Esophagus muscularis mucosa (tissue), 4 donors: Measurements from ENCODE around the gene PEA15. TPM values are rescaled to one million over a fixed set of nuclear protein-coding genes. Genes with fewer than 3 reads are reported as not detected.

Source experiments
- DNase-seq: peaks from one replicate; pipeline ENCODE4 v3.0.0-alpha.2; 2017; ENCODE audit errors: extremely low spot score
- H3K27ac ChIP-seq, 4 donors: fragments of 200-600 bp; sonication (generic); replicated peaks in 1 of 4; 1 replicate in 3 of 4; 2 replicates in 1 of 4; pipeline ENCODE4 v1.5.1; 2016 to 2019; ENCODE audit warnings: mild to moderate bottlenecking in 1 of 4
- H3K27me3 ChIP-seq, 4 donors: fragments of 200-600 bp; sonication (generic); one replicate each; pipeline versions ENCODE4 v1.5.1 to v1.6.0; 2016 to 2019
- H3K36me3 ChIP-seq, 4 donors: fragments of 200-600 bp; sonication (generic); one replicate each; pipeline ENCODE4 v1.5.1; 2016 to 2019
- H3K4me1 ChIP-seq, 4 donors: fragments of 200-600 bp; sonication (generic); one replicate each; pipeline ENCODE4 v1.5.1; 2016 to 2019
- H3K4me3 ChIP-seq, 4 donors: fragments of 200-600 bp; sonication (generic); 1 replicate in 2 of 4; 2 replicates in 2 of 4; pipeline ENCODE4 v1.5.1; 2016 to 2019; ENCODE audit warnings: mild to moderate bottlenecking in 4 of 4, moderate library complexity in 1 of 4
- H3K9me3 ChIP-seq, 4 donors: fragments of 200-600 bp; sonication (generic); 1 replicate in 3 of 4; 2 replicates in 1 of 4; pipeline ENCODE4 v1.5.1; 2016 to 2019
- CTCF ChIP-seq, 3 experiments: fragments of 200-600 bp in 2 of 3; fragments of 450-650 bp in 1 of 3; sonication (generic) in 2 of 3; IDR thresholded peaks; one replicate each; pipeline ENCODE4 v1.5.1; 2017 to 2019; ENCODE audit warnings: antibody characterized with exemption in 3 of 3, mild to moderate bottlenecking in 2 of 3, moderate library complexity in 1 of 3
- EP300 ChIP-seq: sonication (generic); formaldehyde crosslinking; IDR thresholded peaks from one replicate; pipeline ENCODE4 v1.6.1; 2017; ENCODE audit warnings: antibody characterized with exemption
- POLR2A ChIP-seq: fragments of 450-650 bp; IDR thresholded peaks from one replicate; pipeline ENCODE4 v1.6.1; 2017; ENCODE audit warnings: antibody characterized with exemption, moderate library complexity, mild to moderate bottlenecking, low read depth
- POLR2AphosphoS5 ChIP-seq, 2 donors: sonication (generic); formaldehyde crosslinking; IDR thresholded peaks; one replicate each; pipeline ENCODE4 v1.6.1; 2017; ENCODE audit warnings: antibody characterized with exemption in 2 of 2
- WGBS: methylation state at CpG from one replicate; pipeline ENCODE4 v1.1.5; 2018; 5-methylcytosine and 5-hydroxymethylcytosine counted together
- intact Hi-C: fragments of 100-400 bp; cut with DNase I; formaldehyde crosslinking; loops from one replicate; pipeline ENCODE4 v1.15.1; 2023
- total RNA-seq, 4 donors: library from RNA; depleted of rRNA; stranded (reverse); fragments of >200 nt; gene quantifications; one replicate each; pipeline versions ENCODE4 v1.1.0 to v1.2.1, GENCODE V29; 2016

PEA15 gene
- 100 to 1,000 TPM; 161 to 286 (median 239) TPM for total RNA-seq

- H3K9me3 ChIP-seq = no peaks in the 10 kb centered on the region
- intact Hi-C loops = loop anchor here (5.0 kb wide), 1 partner anchor 42 kb away; no protein-coding TSS in a partner anchor
- WGBS = under 1% methylated on average over 29 of the region's 76 CpGs
- H3K27me3 ChIP-seq = no peaks in the 10 kb centered on the region
- peaks cover 49 to 55% (median 53%) of the 10 kb centered on the region in 4 donors for H3K4me1 ChIP-seq
- H3K36me3 ChIP-seq = peaks cover 0 to 22% (median 17%) of the 10 kb centered on the region in 4 donors
- TF ChIP-seq EP300 (no peak), CTCF (IDR thresholded peaks at IDR 0.05) (no peak), POLR2A (peak; percentile 81), POLR2AphosphoS5 (IDR thresholded peaks at IDR 0.05) (peak; percentile 57 to 88)
- H3K4me3 ChIP-seq = peak within 1 kb of the TSS; percentile 66 to 98 (median 84)
- DNase-seq = no peak
- peak within 1 kb of the TSS; percentile 89 to 96 (median 91) for H3K27ac ChIP-seq
Measured at GRCh38 chr1:160205242-160206035, at the start of gene PEA15. PEA15 (plus strand) TSS chr1:160205384; CDS start chr1:160211545, 6,161 bp downstream.

GRCh38 chr1:160156361-160156760, 48.8 kb upstream of the PEA15 start:
- H3K27ac ChIP-seq = no peak overlapping the region
- intact Hi-C loops = no loop called here
- no peaks in the 10 kb centered on the region for H3K27me3 ChIP-seq
- no peak for DNase-seq
- TF ChIP-seq EP300 (no peak), CTCF (IDR thresholded peaks at IDR 0.05) (no peak), POLR2AphosphoS5 (IDR thresholded peaks at IDR 0.05) (no peak), POLR2A (no peak)
- no peaks in the 10 kb centered on the region for H3K4me1 ChIP-seq
- no peak overlapping the region for H3K4me3 ChIP-seq
- no peaks in the 10 kb centered on the region for H3K9me3 ChIP-seq
- 76% methylated on average over 5 of the region's 5 CpGs for WGBS
- H3K36me3 ChIP-seq = no peaks in the 10 kb centered on the region

GRCh38 chr1:160157174-160157573, 48.0 kb upstream of the PEA15 start:
- no peak for DNase-seq
- intact Hi-C loops = no loop called here
- Histone ChIP-seq H3K4me3 (no peak overlapping the region), H3K36me3 (no peaks in the 10 kb centered on the region), H3K27ac (no peak overlapping the region), H3K27me3 (no peaks in the 10 kb centered on the region), H3K4me1 (no peaks in the 10 kb centered on the region), H3K9me3 (no peaks in the 10 kb centered on the region)
- WGBS = 80% methylated on average over 4 of the region's 4 CpGs
- TF ChIP-seq POLR2A = no peak
- no peak for TF ChIP-seq CTCF (IDR thresholded peaks at IDR 0.05)
- TF ChIP-seq POLR2AphosphoS5 (IDR thresholded peaks at IDR 0.05) = no peak
- no peak for TF ChIP-seq EP300

GRCh38 chr1:160158031-160158430, 47.2 kb upstream of the PEA15 start:
- H3K27me3 ChIP-seq = no peaks in the 10 kb centered on the region
- no peak for DNase-seq
- no peaks in the 10 kb centered on the region for H3K4me1 ChIP-seq
- no peak overlapping the region for H3K4me3 ChIP-seq
- H3K27ac ChIP-seq = no peak overlapping the region
- H3K36me3 ChIP-seq = no peaks in the 10 kb centered on the region
- WGBS = 74% methylated on average over 3 of the region's 3 CpGs
- H3K9me3 ChIP-seq = no peaks in the 10 kb centered on the region
- TF ChIP-seq EP300 (no peak), POLR2A (no peak), POLR2AphosphoS5 (IDR thresholded peaks at IDR 0.05) (no peak), CTCF (IDR thresholded peaks at IDR 0.05) (no peak)
- intact Hi-C loops = no loop called here
